DND-41 (cell line): ENCODE data around the gene ADGRG6.

Experiments used
- ATAC-seq: fragments of 200-7000 bp; cut with Tn5 transposase; 3 replicates; pipeline ENCODE4 v1.9.1; 2021; ENCODE audit warnings: low read depth; ENCODE audit not compliant: insufficient read depth
- DNase-seq: peaks from one replicate; pipeline ENCODE4 v3.0.0-alpha.2; 2020
- H2AFZ ChIP-seq: 2 replicates; pipeline ENCODE4 v1.6.0; 2012; ENCODE audit warnings: low read depth, low read length
- H3K27ac ChIP-seq: 2 replicates; pipeline ENCODE4 v1.5.1; 2012; ENCODE audit warnings: low read length, inconsistent platforms
- H3K27me3 ChIP-seq: fragments of 200-600 bp; sonication (generic); 2 replicates; pipeline ENCODE4 v1.6.0; 2012; ENCODE audit warnings: low read length, mild to moderate bottlenecking, inconsistent platforms; ENCODE audit not compliant: insufficient read depth, poor library complexity
- H3K36me3 ChIP-seq: 2 replicates; pipeline ENCODE4 v1.5.1; 2012; ENCODE audit warnings: low read length, inconsistent platforms; ENCODE audit not compliant: insufficient read depth
- H3K4me1 ChIP-seq: 2 replicates; pipeline ENCODE4 v1.5.1; 2012; ENCODE audit warnings: mild to moderate bottlenecking, low read length; ENCODE audit not compliant: insufficient read depth
- H3K4me2 ChIP-seq: 2 replicates; pipeline ENCODE4 v1.6.0; 2012; ENCODE audit warnings: mild to moderate bottlenecking, moderate library complexity, low read length, inconsistent platforms; ENCODE audit not compliant: insufficient read depth
- H3K4me3 ChIP-seq, 2 experiments: fragments of 200-600 bp in 1 of 2; shearing (Covaris generic) in 1 of 2; 2 replicates each; pipeline ENCODE4 v1.5.1; 2012 to 2016; ENCODE audit warnings: inconsistent platforms in 2 of 2, low read length in 2 of 2, mild to moderate bottlenecking in 2 of 2, low read depth in 1 of 2, moderate library complexity in 1 of 2
- H3K79me2 ChIP-seq: 2 replicates; pipeline ENCODE4 v1.6.0; 2012; ENCODE audit warnings: low read length, inconsistent platforms; ENCODE audit not compliant: insufficient read depth
- H3K9ac ChIP-seq: 2 replicates; pipeline ENCODE4 v1.6.0; 2012; ENCODE audit warnings: low read depth, mild to moderate bottlenecking, inconsistent platforms, low read length, moderate library complexity
- H3K9me3 ChIP-seq: 2 replicates; pipeline ENCODE4 v1.5.1; 2012; ENCODE audit warnings: low read length, moderate library complexity, mild to moderate bottlenecking, inconsistent platforms; ENCODE audit not compliant: insufficient read depth, severe bottlenecking
- H4K20me1 ChIP-seq: 2 replicates; pipeline ENCODE4 v1.6.0; 2012; ENCODE audit warnings: low read length; ENCODE audit not compliant: insufficient read depth
- EZH2 ChIP-seq: IDR thresholded peaks from 3 replicates; pipeline ENCODE4 v1.6.1; 2012; ENCODE audit warnings: borderline replicate concordance, low read depth, mild to moderate bottlenecking, moderate library complexity, low read length, inconsistent platforms; ENCODE audit not compliant: severe bottlenecking
- TF ChIP-seq, protein P1 (sequence below): IDR thresholded peaks from 2 replicates; pipeline ENCODE4 v1.5.1; 2012; ENCODE audit warnings: borderline replicate concordance, low read length, moderate library complexity, mild to moderate bottlenecking; ENCODE audit not compliant: poor library complexity, severe bottlenecking; ENCODE audit errors: extremely low read depth

Gene ADGRG6

GRCh38 chr6:142462260-142462659, 160.5 kb downstream of the ADGRG6 start:
- no peak for TF ChIP-seq EZH2
- TF ChIP-seq, protein P1, sequence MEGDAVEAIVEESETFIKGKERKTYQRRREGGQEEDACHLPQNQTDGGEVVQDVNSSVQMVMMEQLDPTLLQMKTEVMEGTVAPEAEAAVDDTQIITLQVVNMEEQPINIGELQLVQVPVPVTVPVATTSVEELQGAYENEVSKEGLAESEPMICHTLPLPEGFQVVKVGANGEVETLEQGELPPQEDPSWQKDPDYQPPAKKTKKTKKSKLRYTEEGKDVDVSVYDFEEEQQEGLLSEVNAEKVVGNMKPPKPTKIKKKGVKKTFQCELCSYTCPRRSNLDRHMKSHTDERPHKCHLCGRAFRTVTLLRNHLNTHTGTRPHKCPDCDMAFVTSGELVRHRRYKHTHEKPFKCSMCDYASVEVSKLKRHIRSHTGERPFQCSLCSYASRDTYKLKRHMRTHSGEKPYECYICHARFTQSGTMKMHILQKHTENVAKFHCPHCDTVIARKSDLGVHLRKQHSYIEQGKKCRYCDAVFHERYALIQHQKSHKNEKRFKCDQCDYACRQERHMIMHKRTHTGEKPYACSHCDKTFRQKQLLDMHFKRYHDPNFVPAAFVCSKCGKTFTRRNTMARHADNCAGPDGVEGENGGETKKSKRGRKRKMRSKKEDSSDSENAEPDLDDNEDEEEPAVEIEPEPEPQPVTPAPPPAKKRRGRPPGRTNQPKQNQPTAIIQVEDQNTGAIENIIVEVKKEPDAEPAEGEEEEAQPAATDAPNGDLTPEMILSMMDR = peak; percentile 25
- H3K4me2 ChIP-seq = no peak overlapping the region
- H3K36me3 ChIP-seq = no peaks in the 10 kb centered on the region
- H3K9me3 ChIP-seq = no peaks in the 10 kb centered on the region
- H2AFZ ChIP-seq = no peak overlapping the region
- H3K9ac ChIP-seq = no peak overlapping the region
- no peaks in the 10 kb centered on the region for H3K4me1 ChIP-seq
- no peak overlapping the region for H3K4me3 ChIP-seq
- no peak overlapping the region for H3K27ac ChIP-seq
- ATAC-seq (no peak), DNase-seq (no peak)
- H4K20me1 ChIP-seq = no peaks in the 10 kb centered on the region
- H3K79me2 ChIP-seq = no peaks in the 10 kb centered on the region
- H3K27me3 ChIP-seq = peaks cover 7% of the 10 kb centered on the region

DNA sequence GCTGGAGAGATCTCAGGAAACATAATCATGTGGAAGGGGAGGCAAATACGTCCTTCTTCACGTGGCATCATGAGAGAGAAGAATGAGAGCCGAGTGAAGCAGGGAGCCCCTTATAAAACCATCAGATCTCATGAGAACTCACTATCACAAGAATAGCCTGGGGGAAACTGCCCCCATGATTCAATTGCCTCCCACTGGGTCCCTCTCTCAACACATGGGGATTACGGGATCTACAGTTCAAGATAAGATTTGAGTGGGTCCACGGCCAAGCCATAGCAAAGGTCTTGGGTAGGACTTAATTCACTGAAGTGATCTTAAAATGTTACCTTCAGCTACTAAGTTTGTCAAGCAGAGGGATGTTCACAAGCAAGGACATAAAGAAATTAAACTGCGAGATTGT, 162.2 kb downstream of the ADGRG6 start:
- H3K36me3 ChIP-seq = no peaks in the 10 kb centered on the region
- no peaks in the 10 kb centered on the region for H3K4me1 ChIP-seq
- H3K27me3 ChIP-seq = peaks cover 7% of the 10 kb centered on the region
- no peaks in the 10 kb centered on the region for H3K79me2 ChIP-seq
- TF ChIP-seq, protein P1 = no peak
- no peak for TF ChIP-seq EZH2
- H3K27ac ChIP-seq = no peak overlapping the region
- no peak for DNase-seq
- no peak for ATAC-seq
- no peak overlapping the region for H3K4me2 ChIP-seq
- no peak overlapping the region for H3K4me3 ChIP-seq
- no peak overlapping the region for H2AFZ ChIP-seq
- no peaks in the 10 kb centered on the region for H3K9me3 ChIP-seq
- H3K9ac ChIP-seq = no peak overlapping the region
- H4K20me1 ChIP-seq = no peaks in the 10 kb centered on the region

DNA sequence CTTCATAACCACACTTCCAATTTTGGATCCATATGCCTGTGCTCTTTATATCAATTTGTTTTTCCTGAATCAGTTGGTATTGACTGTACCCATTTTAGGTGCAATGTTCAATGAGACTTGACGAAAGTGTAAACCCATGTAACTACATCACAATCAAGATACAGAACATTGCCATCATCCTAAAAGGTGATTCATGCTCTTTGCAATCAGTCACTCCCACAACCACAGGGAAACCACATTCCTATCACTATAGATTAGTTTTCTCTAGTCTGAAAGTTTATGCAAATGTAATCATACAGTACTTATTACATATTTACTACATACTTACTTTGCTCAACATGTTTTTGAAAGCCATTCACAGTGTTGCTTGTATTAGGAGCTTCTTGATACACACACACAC, 167.4 kb downstream of the ADGRG6 start:
- H3K9ac ChIP-seq = no peak overlapping the region
- H3K36me3 ChIP-seq = no peaks in the 10 kb centered on the region
- H3K27me3 ChIP-seq = peaks cover 7% of the 10 kb centered on the region
- H3K4me2 ChIP-seq = no peak overlapping the region
- no peak overlapping the region for H3K27ac ChIP-seq
- H3K79me2 ChIP-seq = no peaks in the 10 kb centered on the region
- H4K20me1 ChIP-seq = no peaks in the 10 kb centered on the region
- DNase-seq (no peak), ATAC-seq (no peak)
- no peaks in the 10 kb centered on the region for H3K9me3 ChIP-seq
- no peak for TF ChIP-seq EZH2
- TF ChIP-seq, protein P1 = no peak
- no peaks in the 10 kb centered on the region for H3K4me1 ChIP-seq
- H2AFZ ChIP-seq = no peak overlapping the region
- no peak overlapping the region for H3K4me3 ChIP-seq

DNA sequence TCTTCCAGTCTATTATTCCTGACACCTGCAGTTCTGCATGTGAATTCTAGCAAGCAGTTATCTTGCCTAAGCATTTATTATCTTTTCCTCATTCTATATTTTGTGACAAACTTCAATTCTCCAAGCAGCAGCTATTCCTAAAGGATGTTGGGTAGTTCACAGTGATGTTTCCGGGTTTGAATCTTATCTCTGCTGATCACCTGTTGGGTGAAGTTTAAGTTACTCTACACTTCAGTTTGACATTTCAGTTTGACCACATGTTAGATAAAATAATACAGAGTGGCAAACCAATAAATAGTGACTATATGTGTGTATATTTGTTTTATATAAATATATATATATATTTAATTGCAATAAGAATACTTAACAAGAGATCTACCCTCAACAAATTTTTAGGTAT, 168.6 kb downstream of the ADGRG6 start:
- H4K20me1 ChIP-seq = no peaks in the 10 kb centered on the region
- H3K27me3 ChIP-seq = peaks cover 7% of the 10 kb centered on the region
- no peak for TF ChIP-seq EZH2
- TF ChIP-seq, protein P1 = no peak
- ATAC-seq (no peak), DNase-seq (no peak)
- H3K4me2 ChIP-seq = no peak overlapping the region
- H2AFZ ChIP-seq = no peak overlapping the region
- no peak overlapping the region for H3K27ac ChIP-seq
- H3K36me3 ChIP-seq = no peaks in the 10 kb centered on the region
- no peak overlapping the region for H3K4me3 ChIP-seq
- H3K9ac ChIP-seq = no peak overlapping the region
- H3K9me3 ChIP-seq = no peaks in the 10 kb centered on the region
- no peaks in the 10 kb centered on the region for H3K4me1 ChIP-seq
- H3K79me2 ChIP-seq = no peaks in the 10 kb centered on the region
